ENCODE data around the gene PLPP7. TPM values are rescaled to one million over a fixed set of nuclear protein-coding genes. Genes with fewer than 3 reads are reported as not detected.

Gene PLPP7
- total RNA-seq, 1 donor from 2014 or later, result 1.5 TPM

DNA sequence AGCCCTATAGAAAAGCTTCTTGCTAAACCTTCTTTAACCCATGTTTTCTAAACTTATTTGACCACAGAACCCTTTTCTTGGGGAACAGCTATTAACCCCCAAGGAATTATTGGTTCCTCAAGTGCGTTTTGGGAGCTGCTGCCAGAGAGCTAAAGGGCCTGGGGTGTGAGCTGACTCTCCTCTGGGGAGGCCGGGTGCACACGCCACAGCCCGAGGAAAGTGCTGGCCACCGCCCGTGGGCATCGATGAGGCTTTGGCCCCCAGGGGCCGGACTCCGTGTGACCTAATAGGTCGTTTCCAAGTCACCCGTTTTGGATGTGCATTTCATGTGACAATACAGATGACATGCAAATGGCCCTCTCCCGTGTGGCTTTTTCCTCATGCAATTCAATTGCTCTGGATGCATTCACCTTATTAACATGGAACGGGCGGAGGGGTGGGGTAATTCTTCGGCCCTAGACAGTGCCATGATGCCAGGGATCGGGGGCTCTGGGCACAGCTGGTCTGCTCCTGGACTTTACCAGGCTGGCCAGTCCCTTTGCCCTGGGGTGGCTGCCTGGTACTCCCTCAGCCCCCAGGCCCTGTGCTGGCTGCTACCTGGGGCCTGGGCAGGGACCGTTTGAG is 19.5 kb downstream of the PLPP7 start:
- Mint-ChIP-seq H3K4me1 (ENCODE audit: low read depth) (no peaks in the 10 kb centered on the region), H3K27ac (ENCODE audit: unreplicated experiment) (no peak overlapping the region), H3K36me3 (ENCODE audit: low read depth) (no peaks in the 10 kb centered on the region), H3K4me3 (ENCODE audit: unreplicated experiment) (no peak overlapping the region), H3K27me3 (ENCODE audit: low read depth) (no peaks in the 10 kb centered on the region), H3K9me3 (ENCODE audit: low read depth) (no peaks in the 10 kb centered on the region)
- DNase-seq (ENCODE audit: low spot score), result no peak
- TF ChIP-seq, protein P1, sequence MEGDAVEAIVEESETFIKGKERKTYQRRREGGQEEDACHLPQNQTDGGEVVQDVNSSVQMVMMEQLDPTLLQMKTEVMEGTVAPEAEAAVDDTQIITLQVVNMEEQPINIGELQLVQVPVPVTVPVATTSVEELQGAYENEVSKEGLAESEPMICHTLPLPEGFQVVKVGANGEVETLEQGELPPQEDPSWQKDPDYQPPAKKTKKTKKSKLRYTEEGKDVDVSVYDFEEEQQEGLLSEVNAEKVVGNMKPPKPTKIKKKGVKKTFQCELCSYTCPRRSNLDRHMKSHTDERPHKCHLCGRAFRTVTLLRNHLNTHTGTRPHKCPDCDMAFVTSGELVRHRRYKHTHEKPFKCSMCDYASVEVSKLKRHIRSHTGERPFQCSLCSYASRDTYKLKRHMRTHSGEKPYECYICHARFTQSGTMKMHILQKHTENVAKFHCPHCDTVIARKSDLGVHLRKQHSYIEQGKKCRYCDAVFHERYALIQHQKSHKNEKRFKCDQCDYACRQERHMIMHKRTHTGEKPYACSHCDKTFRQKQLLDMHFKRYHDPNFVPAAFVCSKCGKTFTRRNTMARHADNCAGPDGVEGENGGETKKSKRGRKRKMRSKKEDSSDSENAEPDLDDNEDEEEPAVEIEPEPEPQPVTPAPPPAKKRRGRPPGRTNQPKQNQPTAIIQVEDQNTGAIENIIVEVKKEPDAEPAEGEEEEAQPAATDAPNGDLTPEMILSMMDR (IDR thresholded peaks at IDR 0.05), result no peak

DNA sequence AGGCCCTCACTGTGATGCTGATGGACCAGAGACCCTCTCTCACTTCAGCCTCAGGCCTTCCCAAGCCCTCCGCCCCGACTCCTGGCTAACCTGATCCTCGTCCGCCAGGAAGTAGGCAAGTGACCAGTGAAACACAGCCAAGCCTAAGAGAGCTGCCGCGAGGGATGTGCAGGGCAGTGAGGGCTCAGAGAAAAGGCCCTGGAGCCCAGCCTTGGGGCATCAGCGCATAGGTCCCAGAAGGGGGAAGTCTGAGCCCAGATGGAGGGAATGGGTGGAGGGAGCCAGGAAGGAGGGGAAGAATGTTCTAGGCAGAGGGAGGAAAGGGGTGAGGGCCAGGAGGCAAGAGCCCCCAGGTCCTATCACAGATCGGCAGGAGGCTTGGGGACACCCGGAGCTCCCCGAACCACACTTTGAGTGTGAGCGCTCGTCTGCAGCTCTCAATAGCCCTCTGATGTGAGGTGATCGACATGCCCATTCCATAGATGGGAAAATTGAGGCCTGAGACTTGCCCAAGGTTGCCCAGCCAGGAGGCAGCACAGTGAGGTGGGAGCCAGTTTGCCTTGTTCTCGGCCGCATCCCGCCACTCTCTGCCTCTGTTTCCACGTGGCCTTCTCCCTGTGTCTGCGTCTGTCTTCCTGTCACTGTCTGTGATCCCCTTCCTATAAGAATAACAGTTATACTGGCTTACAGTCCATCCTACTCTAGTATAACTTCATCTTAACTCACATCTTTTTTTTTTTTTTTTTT is 20.2 kb downstream of the PLPP7 start:
- H3K4me1 Mint-ChIP-seq (ENCODE audit: low read depth), result no peaks in the 10 kb centered on the region
- no peak overlapping the region for H3K4me3 Mint-ChIP-seq (ENCODE audit: unreplicated experiment)
- TF ChIP-seq, protein P1 (IDR thresholded peaks at IDR 0.05), result no peak
- H3K27ac Mint-ChIP-seq (ENCODE audit: unreplicated experiment), result no peak overlapping the region
- H3K36me3 Mint-ChIP-seq (ENCODE audit: low read depth), result no peaks in the 10 kb centered on the region
- H3K27me3 Mint-ChIP-seq (ENCODE audit: low read depth), result no peaks in the 10 kb centered on the region
- DNase-seq (ENCODE audit: low spot score), result no peak
- no peaks in the 10 kb centered on the region for H3K9me3 Mint-ChIP-seq (ENCODE audit: low read depth)

DNA sequence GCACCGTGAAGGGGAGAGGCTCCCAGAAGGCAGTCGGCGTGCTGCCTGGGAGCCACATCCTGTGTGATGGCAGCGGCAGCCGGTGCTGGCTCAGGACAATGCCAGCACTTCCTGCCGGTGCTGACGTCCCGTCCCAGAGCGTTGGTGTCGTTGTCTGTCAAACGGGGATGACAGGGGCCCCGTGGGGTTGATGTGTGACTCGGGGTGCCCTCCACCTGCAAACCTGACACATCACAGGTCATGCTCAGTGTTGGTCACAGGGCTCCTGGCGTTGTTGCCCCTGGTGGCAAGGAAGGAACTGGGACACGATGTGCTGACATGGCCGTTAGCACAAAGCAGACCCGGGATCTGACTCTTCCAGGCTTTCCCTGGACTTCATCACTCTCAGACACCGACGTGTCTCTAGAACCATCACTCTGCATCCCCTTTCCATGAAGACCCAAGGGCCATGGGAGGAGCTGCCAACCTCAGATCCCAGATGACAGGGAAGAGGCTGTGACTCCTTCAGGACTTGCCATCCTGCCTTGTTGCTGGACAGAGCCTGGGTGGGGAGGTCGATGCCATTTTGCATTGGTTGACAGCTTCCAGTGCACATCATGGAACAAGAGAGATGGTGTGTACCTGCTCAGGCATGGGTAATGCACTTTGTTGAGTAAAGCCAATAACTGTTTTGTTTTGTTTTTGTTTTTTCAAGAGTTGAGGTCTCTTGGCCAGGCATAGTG is 21.5 kb downstream of the PLPP7 start:
- TF ChIP-seq, protein P1 (IDR thresholded peaks at IDR 0.05), result no peak
- Mint-ChIP-seq H3K27me3 (ENCODE audit: low read depth) (peaks cover 4% of the 10 kb centered on the region), H3K36me3 (ENCODE audit: low read depth) (no peaks in the 10 kb centered on the region), H3K4me3 (ENCODE audit: unreplicated experiment) (no peak overlapping the region), H3K27ac (ENCODE audit: unreplicated experiment) (no peak overlapping the region), H3K4me1 (ENCODE audit: low read depth) (no peaks in the 10 kb centered on the region), H3K9me3 (ENCODE audit: low read depth) (no peaks in the 10 kb centered on the region)
- DNase-seq (ENCODE audit: low spot score), result no peak

DNA sequence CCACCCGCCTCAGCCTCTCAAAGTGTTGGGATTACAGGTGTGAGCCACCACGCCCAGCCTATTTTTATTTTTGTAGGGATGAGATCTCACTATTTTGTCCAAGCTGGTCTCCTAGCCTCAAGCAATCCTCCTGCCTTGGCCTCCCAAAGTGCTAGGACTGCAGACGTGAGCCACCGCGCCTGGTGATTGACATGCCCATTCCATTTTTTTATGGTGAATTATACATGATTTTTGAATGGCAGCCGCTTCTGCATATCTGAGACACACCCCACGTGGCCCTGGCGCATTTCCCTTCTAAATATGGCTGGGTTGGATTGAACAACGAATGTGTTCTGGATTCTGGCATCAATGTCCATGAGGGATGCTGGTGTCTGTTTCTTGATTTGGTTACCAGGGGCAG is 22.7 kb downstream of the PLPP7 start:
- Mint-ChIP-seq H3K27me3 (ENCODE audit: low read depth) (peaks cover 5% of the 10 kb centered on the region), H3K4me1 (ENCODE audit: low read depth) (no peaks in the 10 kb centered on the region), H3K4me3 (ENCODE audit: unreplicated experiment) (no peak overlapping the region), H3K27ac (ENCODE audit: unreplicated experiment) (no peak overlapping the region), H3K9me3 (ENCODE audit: low read depth) (no peaks in the 10 kb centered on the region), H3K36me3 (ENCODE audit: low read depth) (no peaks in the 10 kb centered on the region)
- no peak for DNase-seq (ENCODE audit: low spot score)
- TF ChIP-seq, protein P1 (IDR thresholded peaks at IDR 0.05), result no peak

Measured in chondrocyte (in vitro differentiated cells).